ENCODE data around the gene ARID2. TPM values are rescaled to one million over a fixed set of nuclear protein-coding genes. Genes with fewer than 3 reads are reported as not detected.

The ARID2 gene
- total RNA-seq, 1 donor = 21.0 TPM

DNA sequence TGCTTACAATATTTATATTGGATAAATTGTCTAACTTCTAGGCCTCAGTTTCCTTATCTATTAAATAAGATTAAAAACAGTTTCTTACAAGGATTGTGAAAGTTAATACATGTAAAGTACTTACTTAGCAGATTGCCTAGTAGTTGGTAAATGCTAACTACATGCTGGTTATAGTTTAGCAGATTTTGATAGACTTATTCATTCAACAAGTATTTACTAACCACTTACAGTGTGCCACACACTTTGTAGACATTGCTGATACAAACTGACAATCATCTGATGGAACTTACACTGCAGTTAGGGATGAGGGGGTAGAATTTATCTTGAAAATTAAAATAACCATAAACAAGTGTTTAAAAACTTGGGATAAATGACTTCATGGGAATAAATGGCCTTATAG, 50.4 kb downstream of the ARID2 start:
- H3K36me3 ChIP-seq (ENCODE audit: insufficient read depth, low read length) = no peaks in the 10 kb centered on the region
- no peaks in the 10 kb centered on the region for H3K9me3 ChIP-seq (ENCODE audit: low read depth, low read length)
- H3K4me3 ChIP-seq (ENCODE audit: insufficient read depth, low read length) = no peak overlapping the region
- DNase-seq (ENCODE audit: insufficient read length, low spot score, missing footprints) = peak; percentile 8
- no peak overlapping the region for H2AFZ ChIP-seq (ENCODE audit: low read length)
- peaks cover 3% of the 10 kb centered on the region for H4K20me1 ChIP-seq (ENCODE audit: insufficient read depth, low read length)
- TF ChIP-seq, protein P1, sequence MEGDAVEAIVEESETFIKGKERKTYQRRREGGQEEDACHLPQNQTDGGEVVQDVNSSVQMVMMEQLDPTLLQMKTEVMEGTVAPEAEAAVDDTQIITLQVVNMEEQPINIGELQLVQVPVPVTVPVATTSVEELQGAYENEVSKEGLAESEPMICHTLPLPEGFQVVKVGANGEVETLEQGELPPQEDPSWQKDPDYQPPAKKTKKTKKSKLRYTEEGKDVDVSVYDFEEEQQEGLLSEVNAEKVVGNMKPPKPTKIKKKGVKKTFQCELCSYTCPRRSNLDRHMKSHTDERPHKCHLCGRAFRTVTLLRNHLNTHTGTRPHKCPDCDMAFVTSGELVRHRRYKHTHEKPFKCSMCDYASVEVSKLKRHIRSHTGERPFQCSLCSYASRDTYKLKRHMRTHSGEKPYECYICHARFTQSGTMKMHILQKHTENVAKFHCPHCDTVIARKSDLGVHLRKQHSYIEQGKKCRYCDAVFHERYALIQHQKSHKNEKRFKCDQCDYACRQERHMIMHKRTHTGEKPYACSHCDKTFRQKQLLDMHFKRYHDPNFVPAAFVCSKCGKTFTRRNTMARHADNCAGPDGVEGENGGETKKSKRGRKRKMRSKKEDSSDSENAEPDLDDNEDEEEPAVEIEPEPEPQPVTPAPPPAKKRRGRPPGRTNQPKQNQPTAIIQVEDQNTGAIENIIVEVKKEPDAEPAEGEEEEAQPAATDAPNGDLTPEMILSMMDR (IDR thresholded peaks at IDR 0.05; ENCODE audit: extremely low read depth, low read depth, low read length) = no peak
- no peaks in the 10 kb centered on the region for H3K27me3 ChIP-seq (ENCODE audit: insufficient read depth, low read length)
- H3K79me2 ChIP-seq (ENCODE audit: insufficient read depth, low read length) = peaks cover 19% of the 10 kb centered on the region
- H3K4me1 ChIP-seq (ENCODE audit: insufficient read depth, low read length) = no peaks in the 10 kb centered on the region
- H3K4me2 ChIP-seq (ENCODE audit: insufficient read depth, low read length) = no peak overlapping the region
- no peak overlapping the region for H3K27ac ChIP-seq (ENCODE audit: low read depth, low read length)

DNA sequence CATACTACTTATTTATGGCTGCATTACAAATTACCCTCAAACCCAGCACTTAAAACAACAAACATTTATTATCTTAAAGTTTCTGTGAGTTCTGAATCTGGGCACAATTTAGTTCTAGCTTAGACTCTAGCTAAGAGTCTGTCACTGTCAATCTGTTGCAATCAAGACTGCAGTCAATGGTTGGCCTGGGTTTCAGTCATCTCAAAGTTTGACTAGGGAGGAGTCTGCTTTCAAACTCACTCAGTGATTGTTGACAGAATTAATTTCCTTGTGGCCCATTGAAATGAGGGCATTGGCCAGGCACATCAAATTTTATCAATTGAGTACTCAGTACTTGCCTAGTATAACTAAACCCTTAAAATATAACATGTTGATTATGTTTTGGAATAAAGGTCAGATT, 51.6 kb downstream of the ARID2 start:
- no peak overlapping the region for H3K4me3 ChIP-seq (ENCODE audit: insufficient read depth, low read length)
- H3K79me2 ChIP-seq (ENCODE audit: insufficient read depth, low read length) = peaks cover 10% of the 10 kb centered on the region
- H3K4me2 ChIP-seq (ENCODE audit: insufficient read depth, low read length) = no peak overlapping the region
- H3K27me3 ChIP-seq (ENCODE audit: insufficient read depth, low read length) = no peaks in the 10 kb centered on the region
- H3K9me3 ChIP-seq (ENCODE audit: low read depth, low read length) = no peaks in the 10 kb centered on the region
- no peaks in the 10 kb centered on the region for H4K20me1 ChIP-seq (ENCODE audit: insufficient read depth, low read length)
- H3K27ac ChIP-seq (ENCODE audit: low read depth, low read length) = no peak overlapping the region
- TF ChIP-seq, protein P1 (IDR thresholded peaks at IDR 0.05; ENCODE audit: extremely low read depth, low read depth, low read length) = no peak
- H3K36me3 ChIP-seq (ENCODE audit: insufficient read depth, low read length) = no peaks in the 10 kb centered on the region
- no peak overlapping the region for H2AFZ ChIP-seq (ENCODE audit: low read length)
- no peak for DNase-seq (ENCODE audit: insufficient read length, low spot score, missing footprints)
- H3K4me1 ChIP-seq (ENCODE audit: insufficient read depth, low read length) = no peaks in the 10 kb centered on the region

DNA sequence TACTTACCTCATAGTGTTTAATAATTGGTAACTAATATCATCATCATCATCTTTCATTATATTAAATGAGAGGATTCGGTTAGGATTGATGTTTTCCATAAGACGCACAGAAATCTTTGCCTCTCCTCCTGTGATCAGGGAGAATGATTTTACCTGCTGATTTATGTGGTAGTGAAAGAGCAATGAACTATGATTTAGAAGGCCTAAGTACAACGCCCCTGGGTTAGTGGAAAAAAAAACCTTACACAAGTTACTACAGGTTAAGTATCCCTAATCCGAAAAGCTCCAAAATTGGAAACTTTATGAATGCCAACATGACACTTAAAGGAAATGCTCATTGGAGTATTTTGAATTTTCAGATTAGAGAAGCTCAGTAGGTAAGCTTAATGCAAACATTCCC, 55.8 kb downstream of the ARID2 start:
- TF ChIP-seq, protein P1 (IDR thresholded peaks at IDR 0.05; ENCODE audit: extremely low read depth, low read depth, low read length) = no peak
- no peak for DNase-seq (ENCODE audit: insufficient read length, low spot score, missing footprints)
- no peak overlapping the region for H3K27ac ChIP-seq (ENCODE audit: low read depth, low read length)
- no peaks in the 10 kb centered on the region for H3K9me3 ChIP-seq (ENCODE audit: low read depth, low read length)
- peaks cover 12% of the 10 kb centered on the region for H4K20me1 ChIP-seq (ENCODE audit: insufficient read depth, low read length)
- H3K4me2 ChIP-seq (ENCODE audit: insufficient read depth, low read length) = no peak overlapping the region
- H3K4me3 ChIP-seq (ENCODE audit: insufficient read depth, low read length) = no peak overlapping the region
- no peak overlapping the region for H2AFZ ChIP-seq (ENCODE audit: low read length)
- H3K4me1 ChIP-seq (ENCODE audit: insufficient read depth, low read length) = peaks cover 4% of the 10 kb centered on the region
- peaks cover 8% of the 10 kb centered on the region for H3K79me2 ChIP-seq (ENCODE audit: insufficient read depth, low read length)
- no peaks in the 10 kb centered on the region for H3K27me3 ChIP-seq (ENCODE audit: insufficient read depth, low read length)
- H3K36me3 ChIP-seq (ENCODE audit: insufficient read depth, low read length) = no peaks in the 10 kb centered on the region

DNA sequence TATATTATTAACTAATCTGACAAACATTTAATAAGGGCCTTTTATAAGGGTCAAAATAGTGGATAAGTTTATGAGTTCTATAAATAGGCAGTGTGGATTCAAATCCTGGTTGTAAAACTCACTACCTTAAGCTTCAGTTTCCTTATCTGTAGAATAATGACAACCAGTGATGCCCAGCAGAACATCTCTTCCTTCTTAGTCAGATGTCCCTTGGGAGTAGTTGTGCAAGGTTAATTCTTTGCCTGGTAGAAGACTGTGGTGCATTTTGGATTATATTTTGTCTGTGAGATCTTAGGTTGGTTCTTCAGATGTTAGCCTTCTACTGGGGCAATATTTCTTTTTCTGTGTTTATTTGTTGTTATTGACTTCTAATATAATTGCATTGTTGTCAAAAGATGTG, 59.5 kb downstream of the ARID2 start:
- H3K4me3 ChIP-seq (ENCODE audit: insufficient read depth, low read length) = no peak overlapping the region
- H3K4me2 ChIP-seq (ENCODE audit: insufficient read depth, low read length) = no peak overlapping the region
- H4K20me1 ChIP-seq (ENCODE audit: insufficient read depth, low read length) = peaks cover 14% of the 10 kb centered on the region
- H3K79me2 ChIP-seq (ENCODE audit: insufficient read depth, low read length) = peaks cover 10% of the 10 kb centered on the region
- H3K27ac ChIP-seq (ENCODE audit: low read depth, low read length) = no peak overlapping the region
- peak; percentile 41 for DNase-seq (ENCODE audit: insufficient read length, low spot score, missing footprints)
- TF ChIP-seq, protein P1 (IDR thresholded peaks at IDR 0.05; ENCODE audit: extremely low read depth, low read depth, low read length) = no peak
- H2AFZ ChIP-seq (ENCODE audit: low read length) = no peak overlapping the region
- peaks cover 4% of the 10 kb centered on the region for H3K4me1 ChIP-seq (ENCODE audit: insufficient read depth, low read length)
- no peaks in the 10 kb centered on the region for H3K36me3 ChIP-seq (ENCODE audit: insufficient read depth, low read length)
- H3K9me3 ChIP-seq (ENCODE audit: low read depth, low read length) = no peaks in the 10 kb centered on the region
- no peaks in the 10 kb centered on the region for H3K27me3 ChIP-seq (ENCODE audit: insufficient read depth, low read length)
